Testis (tissue), 3 donors: ENCODE results near the gene ZFPM1. TPM values are rescaled to one million over a fixed set of nuclear protein-coding genes. Genes with fewer than 3 reads are reported as not detected.
A peak's percentile ranks its signal among the peaks of the same experiment; 100 is the strongest.

Experiments used
- DNase-seq: peaks from one replicate; pipeline ENCODE4 v3.0.0-alpha.2; 2019
- H3K27ac ChIP-seq, 2 donors: fragments of 200-600 bp; sonication (generic); one replicate each; pipeline ENCODE4 v1.5.1; 2019
- H3K27me3 ChIP-seq: fragments of 200-600 bp; sonication (generic); one replicate; pipeline ENCODE4 v1.5.1; 2019
- H3K36me3 ChIP-seq: fragments of 200-600 bp; sonication (generic); one replicate; pipeline ENCODE4 v1.5.1; 2017; ENCODE audit warnings: low read depth; ENCODE audit errors: missing control alignments
- H3K4me1 ChIP-seq: fragments of 200-600 bp; sonication (generic); one replicate; pipeline ENCODE4 v1.5.1; 2019
- H3K4me3 ChIP-seq, 2 donors: fragments of 200-600 bp; sonication (generic); one replicate each; pipeline ENCODE4 v1.5.1; 2017 to 2019
- H3K9me3 ChIP-seq: fragments of 200-600 bp; sonication (generic); one replicate; pipeline ENCODE4 v1.5.1; 2017
- CTCF ChIP-seq, 3 experiments: fragments of 450-650 bp in 2 of 3; fragments of 200-600 bp in 1 of 3; sonication (generic) in 1 of 3; IDR thresholded peaks; one replicate each; pipeline ENCODE4 v1.5.1; 2016 to 2019; ENCODE audit warnings: antibody characterized with exemption in 3 of 3, mild to moderate bottlenecking in 2 of 3, moderate library complexity in 1 of 3
- POLR2A ChIP-seq: fragments of 450-650 bp; IDR thresholded peaks from one replicate; pipeline ENCODE4 v1.6.1; 2017; ENCODE audit warnings: antibody characterized with exemption, mild to moderate bottlenecking, moderate library complexity
- WGBS, 2 donors: methylation state at CpG; one replicate each; pipeline ENCODE4 v1.1.5; 2018; 5-methylcytosine and 5-hydroxymethylcytosine counted together
- intact Hi-C: fragments of 100-400 bp; cut with DNase I; formaldehyde crosslinking; loops from one replicate; pipeline ENCODE4 v1.15.1; 2023; ENCODE audit warnings: low total_unique reads
- polyA plus RNA-seq: library from polyadenylated mRNA; stranded (reverse); fragments of 350-450 nt; fragmentation: Illumina TruSeq; extraction: RNeasy Lipid Tissue Mini Kit (QIAGEN cat#74804); gene quantifications from one replicate; pipeline ENCODE4 v1.2.3, GENCODE V29; 2014; ENCODE audit warnings: low read depth, low replicate concordance; ENCODE audit not compliant: insufficient read depth
- total RNA-seq, 2 donors: library from RNA; depleted of rRNA; stranded (reverse); fragments of >200 nt; gene quantifications; one replicate each; pipeline ENCODE4 v1.2.3, GENCODE V29; 2016

The ZFPM1 gene
- total and polyA plus RNA-seq, 3 donors from 2014 or later: 12.8 to 25.1 (median 23.9) TPM

GRCh38 chr16:88462396-88462795, 9.3 kb downstream of the ZFPM1 start:
- intact Hi-C loops: no loop called here
- Histone ChIP-seq H3K27ac (peak overlapping the region in 1 of 2 donors; percentile 39), H3K9me3 (no peaks in the 10 kb centered on the region), H3K36me3 (no peaks in the 10 kb centered on the region), H3K27me3 (no peaks in the 10 kb centered on the region), H3K4me1 (peaks cover 40% of the 10 kb centered on the region), H3K4me3 (no peak overlapping the region)
- WGBS, 2 donors: 64 to 67% methylated on average over 4 to 12 of the region's 12 CpGs
- TF ChIP-seq CTCF (IDR thresholded peaks at IDR 0.05) (no peak), POLR2A (no peak)
- DNase-seq: no peak

DNA sequence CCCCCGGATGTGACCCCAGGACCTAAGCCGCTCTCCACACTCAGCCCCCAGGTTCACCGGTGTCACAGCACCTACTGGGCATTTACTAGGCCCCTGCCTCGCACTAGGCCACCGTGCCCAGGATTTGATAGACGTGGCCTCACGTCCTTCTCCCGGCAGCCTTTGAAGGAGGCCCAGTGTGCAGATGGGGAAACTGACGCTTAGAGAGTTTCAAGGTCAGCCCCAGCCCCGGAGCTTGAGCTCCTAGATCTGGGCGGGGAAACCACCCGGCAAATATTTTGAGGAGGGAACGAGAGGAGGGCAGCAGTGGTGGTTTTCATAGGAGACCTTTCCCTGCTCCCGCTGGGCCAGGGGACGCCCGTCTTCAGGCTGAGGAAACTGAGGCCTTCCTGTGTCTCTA, 10.3 kb downstream of the ZFPM1 start:
- H3K27me3 ChIP-seq: no peaks in the 10 kb centered on the region
- WGBS, 2 donors: 73 to 88% methylated on average over 10 to 16 of the region's 16 CpGs
- DNase-seq: no peak
- H3K4me1 ChIP-seq: peaks cover 42% of the 10 kb centered on the region
- no peak for TF ChIP-seq POLR2A
- no peak for TF ChIP-seq CTCF (IDR thresholded peaks at IDR 0.05)
- no peak overlapping the region for H3K27ac ChIP-seq
- intact Hi-C loops: no loop called here
- H3K9me3 ChIP-seq: no peaks in the 10 kb centered on the region
- H3K36me3 ChIP-seq: no peaks in the 10 kb centered on the region
- no peak overlapping the region for H3K4me3 ChIP-seq

GRCh38 chr16:88464447-88465318, 11.6 kb downstream of the ZFPM1 start:
- intact Hi-C loops: no loop called here
- Histone ChIP-seq H3K9me3 (no peaks in the 10 kb centered on the region), H3K4me3 (no peak overlapping the region), H3K4me1 (peaks cover 41% of the 10 kb centered on the region), H3K27me3 (no peaks in the 10 kb centered on the region), H3K36me3 (no peaks in the 10 kb centered on the region), H3K27ac (no peak overlapping the region)
- 75 to 85% methylated on average over 24 to 25 of the region's 25 CpGs for WGBS, 2 donors
- TF ChIP-seq POLR2A: no peak
- no peak for DNase-seq

GRCh38 chr16:88465387-88465983, 12.4 kb downstream of the ZFPM1 start:
- H3K36me3 ChIP-seq: no peaks in the 10 kb centered on the region
- no peak overlapping the region for H3K4me3 ChIP-seq
- H3K4me1 ChIP-seq: peaks cover 37% of the 10 kb centered on the region
- no peak overlapping the region for H3K27ac ChIP-seq
- TF ChIP-seq CTCF (IDR thresholded peaks at IDR 0.05) (no peak), POLR2A (no peak)
- no peaks in the 10 kb centered on the region for H3K27me3 ChIP-seq
- DNase-seq: no peak
- intact Hi-C loops: no loop called here
- WGBS, 2 donors: 76 to 87% methylated on average over 5 to 19 of the region's 22 CpGs
- H3K9me3 ChIP-seq: no peaks in the 10 kb centered on the region

GRCh38 chr16:88466175-88466862, 13.2 kb downstream of the ZFPM1 start:
- WGBS, 2 donors: 70 to 74% methylated on average over 14 to 15 of the region's 15 CpGs
- Histone ChIP-seq H3K9me3 (no peaks in the 10 kb centered on the region), H3K4me1 (peaks cover 36% of the 10 kb centered on the region), H3K4me3 (no peak overlapping the region), H3K27me3 (no peaks in the 10 kb centered on the region), H3K27ac (no peak overlapping the region), H3K36me3 (no peaks in the 10 kb centered on the region)
- intact Hi-C loops: no loop called here
- TF ChIP-seq POLR2A (no peak), CTCF (IDR thresholded peaks at IDR 0.05) (no peak)
- no peak for DNase-seq
